Left ventricle myocardium superior (tissue), 1 donor: Measurements from ENCODE around the gene KRTAP10-8. TPM values are rescaled to one million over a fixed set of nuclear protein-coding genes. Genes with fewer than 3 reads are reported as not detected.
A peak's percentile ranks its signal among the peaks of the same experiment; 100 is the strongest.
"Not testable (repeated sequence)": the region's sequence is repeated elsewhere in the genome, so short reads cannot be mapped to it uniquely, and the experiment has no call there.

ENCODE experiments used
- ATAC-seq: fragments of 200-7000 bp; cut with Tn5 transposase; one replicate; pipeline ENCODE4 v1.9.1; 2020; ENCODE audit warnings: mild to moderate bottlenecking, moderate library complexity
- DNase-seq: peaks from one replicate; pipeline ENCODE4 v3.0.0-alpha.2; 2020
- intact Hi-C: fragments of 100-400 bp; cut with micrococcal nuclease; formaldehyde crosslinking; loops from one replicate; pipeline ENCODE4 v1.11.0; 2022
- total RNA-seq: library from RNA; stranded (reverse); fragmentation: NEBNext Ultra II Directional; extraction: Animal tissue kit (Norgen Biotek cat#: 25700); gene quantifications from one replicate; pipeline ENCODE4 v1.2.1, GENCODE V29; 2021
- donor health status: DM: no; HTN: yes; CAD: no; lungs with severe emphysema.

KRTAP10-8 gene
- total RNA-seq, 1 donor from 2014 or later, result not detected

DNA sequence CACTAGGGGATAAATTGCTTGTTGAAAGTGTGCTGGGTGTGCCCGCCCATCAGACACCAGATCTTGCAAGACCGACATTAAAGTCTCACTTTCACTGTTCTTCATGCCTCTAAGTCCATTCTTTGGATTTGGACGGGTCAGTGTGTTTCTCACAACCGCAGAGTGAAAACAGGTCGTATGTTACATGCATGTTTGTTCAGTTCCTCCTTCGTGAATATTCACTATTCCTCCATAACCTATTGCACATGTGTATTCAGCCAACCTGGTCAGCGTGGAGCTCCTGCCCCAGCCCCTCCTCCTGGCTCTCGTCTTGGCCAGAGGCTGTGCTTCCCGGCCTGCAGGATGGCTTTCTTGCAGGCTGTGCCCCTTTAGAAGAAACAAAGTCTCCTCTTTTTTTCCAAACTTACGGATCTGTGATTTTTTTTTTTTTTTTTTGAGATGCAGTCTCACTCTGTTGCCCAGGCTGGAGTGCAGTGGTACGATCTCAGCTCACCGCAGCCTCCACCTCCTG lies 17.4 kb upstream of the KRTAP10-8 start:
- intact Hi-C loops, result no loop called here
- no peak for ATAC-seq
- no peak for DNase-seq

DNA sequence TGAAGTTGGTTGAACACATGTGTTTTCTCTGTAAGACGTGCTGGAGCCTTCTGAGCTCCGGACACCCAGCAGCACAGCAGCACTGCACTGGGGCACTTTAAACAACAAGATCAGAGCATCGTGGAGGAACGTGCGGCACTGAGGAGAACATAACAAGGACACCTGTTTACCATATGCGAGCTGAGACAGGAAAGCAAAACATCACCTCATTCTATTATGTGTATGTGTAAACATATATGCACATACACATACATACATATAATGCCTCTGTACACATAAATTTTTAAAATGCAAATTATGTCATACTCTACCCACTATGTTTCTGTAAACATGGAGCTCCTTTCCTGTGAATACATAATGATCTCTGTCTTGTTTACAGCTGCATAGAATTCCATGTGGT lies 16.4 kb upstream of the KRTAP10-8 start:
- DNase-seq (no peak), ATAC-seq (no peak)
- intact Hi-C loops, result no loop called here

DNA sequence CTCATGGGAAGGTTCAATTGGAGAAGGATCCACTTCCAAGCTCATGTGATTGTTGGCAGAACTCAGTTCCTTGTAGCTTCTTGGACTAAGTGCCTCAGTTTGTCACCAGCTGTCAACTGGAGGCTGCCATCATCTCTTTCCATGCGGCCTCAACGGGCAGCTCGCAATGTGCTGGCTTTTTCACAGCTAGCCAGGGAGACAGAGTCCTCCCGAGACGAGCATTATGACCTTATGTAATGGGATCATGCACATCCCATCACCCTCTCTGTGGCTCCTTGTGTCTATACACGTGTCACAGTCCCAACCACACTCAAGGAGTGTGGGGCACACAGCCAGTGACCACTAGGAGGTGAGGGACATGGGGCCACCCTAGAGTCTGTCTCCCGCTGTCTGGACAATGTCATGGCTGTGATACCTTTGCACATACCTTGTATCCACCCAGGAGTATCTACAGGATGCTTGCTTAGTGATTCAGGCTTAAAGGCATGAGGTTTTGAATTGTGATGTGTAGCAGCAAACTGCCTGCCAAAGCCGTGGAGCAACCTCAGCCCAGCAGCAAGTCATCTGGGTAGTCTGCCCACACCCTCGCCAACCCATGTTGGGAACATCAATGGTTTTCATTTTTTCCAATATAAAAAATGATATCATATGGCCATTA lies 15.7 kb upstream of the KRTAP10-8 start:
- intact Hi-C loops, result no loop called here
- ATAC-seq, result no peak

DNA sequence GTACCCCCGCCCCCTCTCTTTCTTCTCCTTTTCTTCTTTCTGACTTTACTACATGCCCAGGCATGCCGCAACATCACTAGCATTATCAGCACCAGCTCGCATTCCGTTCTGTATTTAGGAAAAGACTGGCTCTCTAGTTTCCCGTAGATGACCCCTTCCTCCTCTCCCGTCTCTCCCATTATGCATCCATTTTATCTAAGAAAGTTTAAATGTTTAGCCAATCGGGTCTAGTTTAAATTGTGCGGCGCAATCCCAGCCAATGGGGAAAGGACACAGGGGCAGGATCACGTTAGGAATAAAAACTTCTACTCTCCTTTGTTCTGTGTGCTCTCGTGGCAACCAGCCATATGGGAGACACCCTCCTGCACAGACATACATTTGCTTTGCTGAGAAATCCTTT lies 13.8 kb upstream of the KRTAP10-8 start:
- intact Hi-C loops, result no loop called here
- DNase-seq (no peak), ATAC-seq (no peak)

More for the DNA sequence above, 15.7 kb upstream of the KRTAP10-8 start:
- DNase-seq, result no peak

DNA sequence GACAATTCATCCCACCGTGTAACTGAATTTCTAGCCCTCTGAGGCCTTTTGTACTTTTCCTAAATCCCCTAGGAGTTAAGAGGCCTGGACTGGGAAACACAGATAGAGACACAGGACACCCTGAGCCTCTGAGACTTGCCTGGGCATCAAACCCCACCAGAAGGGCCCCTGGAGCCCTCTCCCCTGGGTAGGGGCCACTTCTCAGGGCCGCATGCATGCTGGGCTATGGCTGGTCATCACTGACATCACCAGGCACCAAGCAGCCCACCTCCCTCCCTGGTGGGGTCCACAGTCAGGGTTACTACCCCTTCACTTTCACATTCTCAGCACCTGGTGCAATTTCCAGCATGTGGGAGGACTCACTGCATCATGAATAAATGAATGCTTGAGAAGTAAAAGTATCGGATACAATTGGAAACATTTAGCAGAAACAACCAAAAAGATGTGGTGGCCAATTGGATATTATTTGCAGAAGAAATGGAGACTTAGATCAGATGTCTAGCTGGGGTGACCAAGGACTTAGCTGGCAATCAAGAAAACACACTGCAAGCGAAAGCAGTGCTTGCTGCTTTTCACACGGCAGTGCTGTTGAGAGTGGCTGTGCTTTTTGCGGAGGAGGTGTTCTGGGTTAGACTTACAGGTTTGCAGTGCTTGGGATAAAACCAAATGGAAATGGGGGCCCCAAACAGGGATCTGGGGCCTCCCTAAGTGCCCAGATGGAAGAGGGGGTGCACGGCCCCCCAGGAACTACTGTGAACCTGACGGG lies 12.4 kb upstream of the KRTAP10-8 start:
- intact Hi-C loops, result no loop called here
- DNase-seq, result no peak
- no peak for ATAC-seq

DNA sequence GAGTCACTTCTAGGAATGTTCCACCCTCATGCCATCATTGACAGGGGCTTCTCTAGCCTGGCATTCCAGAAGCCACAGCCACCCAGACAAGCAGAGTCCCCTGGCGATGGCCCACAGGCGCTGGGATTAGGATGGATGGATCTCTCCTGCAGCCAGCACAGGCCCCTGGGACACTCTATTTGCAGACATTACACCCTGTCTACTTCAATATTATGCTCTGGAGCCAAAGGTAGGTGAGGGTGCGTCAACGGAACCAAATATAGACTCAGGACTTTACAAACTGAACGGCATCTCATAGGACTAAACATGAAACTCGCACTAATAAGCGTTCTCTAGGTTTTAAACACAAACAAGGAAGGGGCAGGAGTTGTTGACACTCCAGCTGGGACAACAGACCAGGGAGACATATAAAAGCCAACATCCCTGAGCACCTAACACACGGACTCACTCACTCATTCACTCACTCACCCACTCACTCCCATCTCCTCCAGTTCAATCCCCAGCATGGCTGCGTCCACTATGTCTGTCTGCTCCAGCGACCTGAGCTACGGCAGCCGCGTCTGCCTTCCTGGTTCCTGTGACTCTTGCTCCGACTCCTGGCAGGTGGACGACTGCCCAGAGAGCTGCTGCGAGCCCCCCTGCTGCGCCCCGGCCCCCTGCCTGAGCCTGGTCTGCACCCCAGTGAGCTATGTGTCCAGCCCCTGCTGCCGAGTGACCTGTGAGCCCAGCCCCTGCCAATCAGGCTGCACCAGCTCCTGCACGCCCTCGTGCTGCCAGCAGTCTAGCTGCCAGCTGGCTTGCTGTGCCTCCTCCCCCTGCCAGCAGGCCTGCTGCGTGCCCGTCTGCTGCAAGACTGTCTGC lies 11.5 kb upstream of the KRTAP10-8 start, which contains the start of gene KRTAP10-7:
TSS of gene KRTAP10-7 (plus strand) at position 480 of the 861 bp plus-strand sequence. CDS start at position 505, 25 bp downstream.
- intact Hi-C loops, DNase-seq: not testable (repeated sequence)
- ATAC-seq, result peak; percentile 51

DNA sequence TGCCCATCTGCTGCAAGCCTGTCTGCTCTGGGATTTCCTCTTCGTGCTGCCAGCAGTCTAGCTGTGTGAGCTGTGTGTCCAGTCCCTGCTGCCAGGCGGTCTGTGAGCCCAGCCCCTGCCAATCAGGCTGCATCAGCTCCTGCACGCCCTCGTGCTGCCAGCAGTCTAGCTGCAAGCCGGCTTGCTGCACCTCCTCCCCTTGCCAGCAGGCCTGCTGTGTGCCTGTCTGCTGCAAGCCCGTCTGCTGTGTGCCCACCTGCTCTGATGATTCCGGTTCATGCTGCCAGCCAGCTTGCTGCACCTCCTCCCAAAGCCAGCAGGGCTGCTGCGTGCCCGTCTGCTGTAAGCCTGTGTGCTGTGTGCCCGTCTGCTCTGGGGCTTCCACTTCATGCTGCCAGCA lies 10.8 kb upstream of the KRTAP10-8 start:
- ATAC-seq, result peak; percentile 21
- DNase-seq, intact Hi-C loops: not testable (repeated sequence)

DNA sequence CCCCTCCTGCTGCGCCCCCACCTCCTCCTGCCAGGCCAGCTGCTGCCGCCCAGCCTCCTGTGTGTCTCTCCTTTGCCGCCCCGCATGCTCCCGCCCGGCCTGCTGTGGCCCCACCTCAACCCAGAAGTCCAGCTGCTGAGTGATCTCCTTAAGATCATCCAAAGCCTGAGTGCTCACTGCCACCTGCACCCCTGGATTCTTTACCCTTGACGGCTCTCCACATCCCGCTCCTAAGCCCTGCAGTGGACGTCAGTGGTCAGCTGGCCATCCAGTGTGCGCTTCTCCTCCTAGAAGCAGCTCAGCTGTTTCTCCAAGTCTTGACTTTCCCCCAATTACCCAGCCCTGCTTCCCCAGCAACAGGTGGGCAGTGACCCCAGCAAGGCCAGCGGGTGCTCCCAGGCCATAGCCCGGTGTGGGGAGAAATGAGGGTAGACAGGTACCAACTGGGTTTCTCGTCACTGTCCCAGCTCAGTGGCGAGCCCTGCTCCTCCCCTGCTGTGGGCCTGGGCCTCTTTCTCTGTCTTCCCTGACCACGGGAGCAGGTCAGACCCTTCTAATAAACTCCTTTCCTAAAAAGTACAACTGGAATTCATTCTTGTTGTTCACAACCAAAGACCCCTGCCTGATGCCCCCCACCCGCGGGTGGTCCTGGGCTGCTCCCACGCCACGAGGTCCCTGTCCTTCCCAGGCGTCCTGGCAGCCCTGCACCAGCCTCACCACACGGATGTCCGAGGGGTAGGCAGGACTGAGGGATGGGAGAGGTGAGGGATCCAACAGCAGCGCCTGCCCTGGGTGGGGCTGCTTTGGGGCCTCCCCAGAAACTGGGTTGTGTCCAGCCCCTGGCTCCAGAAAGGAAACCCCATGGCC lies 10.1 kb upstream of the KRTAP10-8 start:
- intact Hi-C loops, result no loop called here
- ATAC-seq (no peak), DNase-seq (no peak)

DNA sequence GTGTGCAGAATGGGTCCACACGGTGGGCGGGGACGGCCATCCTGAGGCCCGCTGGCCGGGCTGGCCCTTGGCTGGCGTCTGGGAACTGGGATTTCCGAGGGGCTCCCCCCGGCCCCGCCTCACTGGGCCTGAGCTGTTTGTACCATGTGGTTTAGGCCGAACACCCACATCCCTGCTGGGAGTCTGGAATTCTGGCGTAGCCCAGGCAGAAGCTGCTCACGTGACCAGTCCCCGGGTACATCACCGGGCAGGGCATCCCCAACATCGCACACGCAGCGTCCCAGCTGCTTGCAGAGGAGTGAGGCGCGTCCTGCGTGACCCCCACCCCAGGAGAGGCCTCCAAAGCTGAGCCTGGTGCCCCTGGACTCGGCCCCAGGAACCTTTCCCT lies 9.4 kb upstream of the KRTAP10-8 start:
- intact Hi-C loops, result no loop called here
- no peak for DNase-seq
- no peak for ATAC-seq

DNA sequence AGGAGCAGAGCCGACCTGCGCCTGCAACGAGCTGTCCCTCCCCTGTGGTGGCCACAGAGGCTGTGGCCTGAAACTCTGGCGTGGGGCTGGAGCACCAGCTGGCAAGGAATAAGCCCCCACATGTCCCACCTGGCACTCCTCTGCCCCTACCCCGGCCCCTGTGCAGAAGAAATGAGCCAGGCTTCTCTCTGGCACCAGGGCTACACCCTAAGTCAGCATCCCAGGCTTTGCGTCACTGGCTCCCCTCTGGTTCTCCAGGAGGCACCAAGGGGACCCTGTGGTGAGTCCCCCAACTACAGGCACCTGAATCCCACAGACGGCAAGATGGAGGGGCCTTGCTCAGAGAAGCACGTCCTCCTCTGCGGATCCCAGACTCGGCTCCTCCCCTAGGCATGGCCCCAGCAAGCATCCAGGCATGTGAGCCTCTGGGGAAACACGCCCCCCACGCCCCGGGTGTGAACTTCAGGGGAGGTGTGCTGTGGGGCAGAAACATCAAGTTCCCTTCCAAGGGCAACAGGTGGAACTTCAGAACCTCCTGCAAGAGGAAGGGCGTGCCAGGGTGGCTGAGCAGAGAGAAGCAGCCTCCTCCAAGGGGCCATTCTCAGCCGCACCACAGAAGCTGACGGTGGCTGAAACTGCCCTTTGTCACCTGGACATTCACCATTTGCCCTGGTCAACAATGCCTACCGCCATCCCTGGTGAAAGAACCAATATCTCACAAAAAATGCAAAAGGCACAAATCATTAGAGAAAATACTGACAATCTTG lies 8.6 kb upstream of the KRTAP10-8 start:
- no peak for DNase-seq
- ATAC-seq, result no peak
- intact Hi-C loops, result no loop called here

DNA sequence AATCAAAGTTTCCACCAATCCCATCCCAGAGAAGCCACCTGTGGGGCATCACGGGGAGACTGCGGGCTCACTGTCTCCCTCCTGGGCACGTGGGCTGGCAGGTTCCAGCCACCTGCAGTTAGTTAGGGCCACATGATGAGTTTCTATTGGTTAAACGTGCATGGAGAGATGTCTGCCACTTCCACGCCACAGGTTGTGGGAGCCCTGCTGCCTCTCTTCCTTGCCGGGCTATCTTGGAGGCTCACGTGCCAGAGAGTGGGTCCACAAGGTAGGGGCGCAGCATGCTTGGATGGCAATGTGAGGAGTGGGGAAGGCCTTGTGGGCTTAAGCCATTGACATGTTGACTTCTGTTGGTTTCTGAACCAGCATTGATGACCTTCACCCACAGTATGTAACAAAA lies 8.0 kb upstream of the KRTAP10-8 start:
- ATAC-seq (no peak), DNase-seq (no peak)
- intact Hi-C loops, result no loop called here

DNA sequence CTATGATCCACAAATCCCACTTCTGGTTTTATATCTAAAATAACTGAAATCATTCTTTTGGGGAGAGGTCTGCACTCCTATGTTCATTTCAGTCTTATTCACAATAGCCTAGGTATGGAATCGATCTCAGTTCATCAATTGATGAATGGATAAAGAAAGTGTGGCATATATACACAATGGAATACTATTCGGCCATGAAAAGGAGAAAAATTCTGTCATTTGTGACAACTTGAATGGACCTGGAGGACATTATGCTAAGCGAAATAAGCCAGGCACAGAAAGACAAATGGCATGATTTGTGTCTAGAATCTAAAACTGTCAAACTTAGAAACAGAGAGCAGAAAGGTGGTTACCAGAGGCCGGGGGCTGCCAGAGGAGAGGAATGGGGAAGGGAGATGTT lies 5.4 kb upstream of the KRTAP10-8 start:
- intact Hi-C loops, result no loop called here
- DNase-seq, result no peak
- no peak for ATAC-seq

DNA sequence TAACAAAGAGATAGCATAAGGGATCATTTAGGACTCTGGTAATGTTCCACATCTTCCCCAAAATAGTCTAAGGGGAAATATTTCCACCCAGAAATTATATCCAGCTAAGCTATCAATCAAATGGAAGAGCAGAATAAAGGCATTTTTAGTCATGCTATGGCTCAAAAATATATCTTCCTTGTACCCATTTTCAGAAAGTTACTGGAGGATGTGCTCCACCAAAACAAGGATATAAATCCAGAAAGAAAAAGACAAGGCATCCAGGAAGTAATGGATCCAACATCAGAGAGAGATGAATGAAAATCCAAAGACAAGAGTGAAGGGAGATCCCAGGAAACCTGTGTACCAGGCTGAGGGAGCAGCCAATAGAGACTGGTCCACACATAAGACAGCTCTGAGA lies 2.7 kb upstream of the KRTAP10-8 start:
- DNase-seq (no peak), ATAC-seq (no peak)
- intact Hi-C loops, result no loop called here

DNA sequence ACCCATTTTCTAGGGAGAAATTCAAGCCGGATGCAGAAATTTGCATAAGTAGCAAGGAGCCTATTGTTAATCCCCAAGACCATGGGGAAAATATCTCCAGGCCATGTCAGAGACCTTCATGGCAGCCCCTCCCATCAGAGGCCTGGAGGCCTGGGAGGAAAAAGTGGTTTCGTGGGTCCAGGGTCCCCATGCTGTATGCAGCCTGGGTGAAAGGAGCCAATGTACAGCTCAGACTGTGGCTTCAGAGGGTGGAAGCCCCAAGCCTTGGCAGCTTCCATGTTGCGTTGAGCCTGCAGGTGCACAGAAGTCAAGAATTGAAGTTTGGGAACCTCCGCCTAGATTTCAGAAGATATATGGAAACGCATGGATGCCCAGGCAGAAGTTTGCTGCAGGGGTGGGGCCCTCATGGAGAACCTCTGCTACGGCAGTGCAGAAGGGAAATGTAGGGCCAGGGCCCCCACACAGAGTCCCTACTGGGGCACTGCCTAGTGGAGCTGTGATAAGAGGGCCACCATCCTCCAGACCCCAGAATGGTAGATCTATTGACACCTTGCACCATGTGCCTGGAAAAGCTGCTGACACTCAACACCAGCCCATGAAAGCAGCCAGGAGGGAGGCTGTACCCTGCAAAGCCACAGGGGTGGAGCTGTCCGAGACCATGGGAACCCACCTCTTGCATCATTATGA lies 1.6 kb upstream of the KRTAP10-8 start:
- DNase-seq, ATAC-seq, intact Hi-C loops: not testable (repeated sequence)

DNA sequence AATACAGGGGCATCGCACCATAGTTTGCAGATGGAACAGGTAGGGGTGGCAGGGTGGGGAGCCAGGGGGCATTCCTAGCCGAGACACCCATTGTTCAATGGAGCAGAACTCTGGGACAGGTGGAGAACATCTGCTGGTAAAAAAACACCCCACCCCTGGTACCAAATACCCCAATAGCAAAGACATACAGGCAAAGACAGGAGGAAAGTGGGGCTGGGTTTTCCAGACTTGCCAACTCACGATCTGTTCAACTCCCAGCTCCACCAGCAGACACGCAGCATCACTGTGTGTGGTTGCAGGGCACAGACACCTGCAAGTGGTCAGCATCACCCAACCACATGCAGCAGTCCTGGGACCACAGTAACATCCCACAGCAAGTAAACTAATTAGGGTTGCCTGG lies 328 bp upstream of the KRTAP10-8 start:
- no peak for DNase-seq
- intact Hi-C loops, result no loop called here
- no peak for ATAC-seq

DNA sequence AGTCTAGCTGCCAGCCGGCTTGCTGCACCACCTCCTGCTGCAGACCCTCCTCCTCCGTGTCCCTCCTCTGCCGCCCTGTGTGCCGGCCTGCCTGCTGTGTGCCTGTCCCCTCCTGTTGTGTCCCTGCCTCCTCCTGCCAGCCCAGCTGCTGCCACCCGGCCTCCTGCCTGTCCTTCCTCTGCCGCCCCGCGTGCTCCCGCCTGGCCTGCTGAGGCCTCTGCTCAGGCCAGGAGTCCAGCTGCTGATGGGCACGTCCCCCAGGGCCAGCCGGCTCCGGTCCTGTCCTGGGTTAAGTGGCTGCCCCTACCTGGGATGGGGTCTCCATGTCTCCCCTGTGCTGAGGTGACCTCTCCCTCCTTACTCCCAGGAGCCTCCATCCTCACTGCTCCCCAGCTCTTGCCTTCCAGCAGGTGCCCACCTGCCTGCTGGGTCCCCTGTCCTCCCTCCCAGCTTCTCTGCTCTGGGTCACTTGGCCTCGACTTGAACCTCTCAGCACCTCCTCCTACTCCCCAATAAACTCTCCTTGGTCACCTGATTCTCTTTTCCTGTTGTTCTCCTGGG lies 870 bp downstream of the KRTAP10-8 start:
- intact Hi-C loops, result no loop called here
- no peak for DNase-seq
- ATAC-seq, result no peak
